HepG2 (cell line): ENCODE results near the gene BAHCC1. TPM values are rescaled to one million over a fixed set of nuclear protein-coding genes. Genes with fewer than 3 reads are reported as not detected.

ENCODE experiments used
- ATAC-seq: fragments of 200-7000 bp; cut with Tn5 transposase; 3 replicates; pipeline ENCODE4 v1.9.1; 2020; ENCODE audit warnings: mild to moderate bottlenecking, moderate library complexity
- BruUV-seq: library from RNA; stranded (reverse); fragments of 400-500 nt; replicated peaks from 2 replicates; lab custom pipeline; 2021; lab: Mats Ljungman, UMichigan
- CTCF ChIA-PET: fragments of 300-600 bp; formaldehyde crosslinking; extraction: SDS; loops from one replicate; lab custom pipeline; 2021; ENCODE audit warnings: low total read pairs, inconsistent platforms, low intra/inter-chr PET ratio; lab: Yijun Ruan, JAX
- POLR2A ChIA-PET: fragments of 350-600 bp; sonication (Branson Sonifier 250); formaldehyde crosslinking; loops from one replicate; lab custom pipeline; 2020; ENCODE audit warnings: antibody characterized with exemption, inconsistent platforms; lab: Yijun Ruan, JAX
- DNase-seq: peaks from one replicate; pipeline ENCODE4 v3.0.0-alpha.2; 2015; ENCODE audit warnings: low spot score
- FAIRE-seq: peaks from 3 replicates; lab custom pipeline; 2011; peaks lifted over from hg19 to GRCh38; lab: Jason Lieb, UNC
- H2AFZ ChIP-seq: one replicate; pipeline ENCODE4 v1.6.1; 2011; ENCODE audit warnings: low read length, inconsistent platforms
- H3K27ac ChIP-seq: fragments of 300-600 bp; 3 replicates; pipeline ENCODE4 v1.8.0; 2011; ENCODE audit warnings: mixed run types, mild to moderate bottlenecking, mixed read lengths, low read length, inconsistent platforms; ENCODE audit not compliant: insufficient read depth; ENCODE audit errors: extremely low read length
- H3K27me3 ChIP-seq, 2 experiments: fragments of 200-600 bp in 1 of 2; 2 replicates in 1 of 2; 3 replicates in 1 of 2; pipeline versions ENCODE4 v1.6.0 to v1.8.0; 2011; ENCODE audit warnings: low read length in 2 of 2, mild to moderate bottlenecking in 2 of 2, moderate library complexity in 2 of 2, inconsistent platforms in 1 of 2; ENCODE audit not compliant: insufficient read depth in 2 of 2, control insufficient read depth in 1 of 2
- H3K36me3 ChIP-seq, 2 experiments: fragments of 200-600 bp in 1 of 2; replicated peaks in 1 of 2; 2 replicates in 1 of 2; 3 replicates in 1 of 2; pipeline versions ENCODE4 v1.5.1 to v1.8.0; 2011; ENCODE audit warnings: low read length in 2 of 2, inconsistent platforms in 1 of 2; ENCODE audit not compliant: insufficient read depth in 2 of 2, control insufficient read depth in 1 of 2
- H3K4me1 ChIP-seq: 2 replicates; pipeline ENCODE4 v1.5.1; 2012; ENCODE audit warnings: low read length, inconsistent platforms; ENCODE audit not compliant: insufficient read depth
- H3K4me2 ChIP-seq: 2 replicates; pipeline ENCODE4 v1.6.0; 2011; ENCODE audit warnings: low read depth, low read length, inconsistent platforms
- H3K4me3 ChIP-seq, 3 experiments: fragments of 200-600 bp in 1 of 3; sonication (generic), shearing (Covaris generic) in 1 of 3; replicated peaks in 1 of 3; 2 replicates each; pipeline ENCODE4 v1.5.1; 2011 to 2016; ENCODE audit warnings: low read length in 3 of 3, inconsistent platforms in 2 of 3, low read depth in 2 of 3, mild to moderate bottlenecking in 2 of 3, control low read depth in 1 of 3, mixed read lengths in 1 of 3; ENCODE audit not compliant: insufficient read depth in 1 of 3
- H3K79me2 ChIP-seq: one replicate; pipeline ENCODE4 v1.6.1; 2011; ENCODE audit warnings: low read length, inconsistent platforms; ENCODE audit not compliant: insufficient read depth
- H3K9ac ChIP-seq: 2 replicates; pipeline ENCODE4 v1.6.0; 2011; ENCODE audit warnings: mild to moderate bottlenecking, low read depth, low read length, inconsistent platforms; ENCODE audit not compliant: insufficient read depth
- H3K9me3 ChIP-seq: 2 replicates; pipeline ENCODE4 v1.5.1; 2012; ENCODE audit warnings: mild to moderate bottlenecking, low read length
- H4K20me1 ChIP-seq: 2 replicates; pipeline ENCODE4 v1.6.0; 2011; ENCODE audit warnings: inconsistent platforms, mild to moderate bottlenecking, low read length, moderate library complexity; ENCODE audit not compliant: insufficient read depth
- ARNTL ChIP-seq: sonication (generic); formaldehyde crosslinking; IDR thresholded peaks from 2 replicates; pipeline ENCODE4 v1.4.0; 2020; ENCODE audit warnings: mild to moderate bottlenecking, missing genetic modification reagents
- GPN1 ChIP-seq: sonication (generic); formaldehyde crosslinking; IDR thresholded peaks from 2 replicates; pipeline ENCODE4 v1.5.1; 2020; ENCODE audit warnings: missing genetic modification reagents, borderline replicate concordance
- IRF2 ChIP-seq: IDR thresholded peaks from 2 replicates; pipeline ENCODE4 v1.6.1; 2018; ENCODE audit warnings: missing genetic modification reagents, missing compliant biosample characterization
- PRPF4 ChIP-seq: fragments of 200-400 bp; formaldehyde crosslinking; IDR thresholded peaks from 2 replicates; pipeline ENCODE4 v1.6.1; 2016; ENCODE audit warnings: low read length, low read depth; ENCODE audit not compliant: poor library complexity, severe bottlenecking
- TP53 ChIP-seq: sonication (generic); formaldehyde crosslinking; conservative IDR thresholded peaks from 2 replicates; pipeline ENCODE4 v1.4.0; 2020; ENCODE audit warnings: missing genetic modification reagents
- ZNF121 ChIP-seq: sonication (generic); formaldehyde crosslinking; IDR thresholded peaks from 2 replicates; pipeline ENCODE4 v1.5.0; 2020; ENCODE audit warnings: mild to moderate bottlenecking, missing genetic modification reagents
- WGBS: methylation state at CpG from one replicate; pipeline ENCODE4 v1.1.6; 2017; ENCODE audit warnings: low lambda C conversion rate; 5-methylcytosine and 5-hydroxymethylcytosine counted together
- in situ Hi-C: cut with HindIII; loops from 2 replicates; pipeline ENCODE4 v1.10.0; 2017; ENCODE audit warnings: low pct_unique_long_range_greater_than_20kb; ENCODE audit not compliant: extremely low pct_ligation_motif_present
- intact Hi-C: fragments of 100-400 bp; cut with micrococcal nuclease; formaldehyde crosslinking; loops from one replicate; pipeline ENCODE4 v1.10.0; 2022; ENCODE audit not compliant: unreplicated experiment
- polyA plus RNA-seq, 8 experiments: library from polyadenylated mRNA; depleted of rRNA in 3 of 8; stranded (reverse) in 7 of 8; unstranded in 1 of 8; fragments of >200 nt; fragmentation: Illumina TruSeq in 4 of 8; extraction: Trizol in 4 of 8; gene quantifications; 2 replicates each; pipeline versions ENCODE4 v1.2.1 to v1.2.3, GENCODE V29; 2011 to 2016; ENCODE audit warnings: low read depth in 4 of 8, missing spikeins in 1 of 8, mixed read lengths in 1 of 8; ENCODE audit not compliant: insufficient read depth in 1 of 8
- total RNA-seq, 5 experiments: library from RNA; depleted of rRNA; stranded (reverse); fragments of >200 nt; fragmentation: Illumina TruSeq; extraction: Trizol; gene quantifications; 2 replicates each; pipeline ENCODE4 v1.2.3, GENCODE V29; 2016; ENCODE audit warnings: low read depth in 1 of 5
- TF ChIP-seq, protein P1 (sequence below): sonication (generic); formaldehyde crosslinking; IDR thresholded peaks from 2 replicates; pipeline ENCODE4 v1.4.0; 2020; ENCODE audit warnings: missing genetic modification reagents, borderline replicate concordance
- TF ChIP-seq, protein P2 (sequence below): sonication (generic); formaldehyde crosslinking; IDR thresholded peaks from 2 replicates; pipeline ENCODE4 v1.4.0; 2020; ENCODE audit warnings: mild to moderate bottlenecking, missing genetic modification reagents
- TF ChIP-seq, protein P3 (sequence below): fragments of 450-650 bp; IDR thresholded peaks from 2 replicates; pipeline ENCODE4 v1.6.1; 2017
- TF ChIP-seq, protein P4 (sequence below): sonication (generic); formaldehyde crosslinking; IDR thresholded peaks from 2 replicates; pipeline ENCODE4 v1.8.1; 2022; ENCODE audit warnings: low read depth, mild to moderate bottlenecking, missing genetic modification reagents
- TF ChIP-seq, protein P5 (sequence below): IDR thresholded peaks from 2 replicates; pipeline ENCODE4 v1.6.1; 2016; ENCODE audit warnings: missing compliant biosample characterization, missing genetic modification reagents, borderline replicate concordance

Gene BAHCC1
- total and polyA plus RNA-seq, 2 of the 13 experiments (the other 11 are each of a cell fraction or from before 2014, with no cell fraction given): 1.4 to 1.7 TPM

DNA sequence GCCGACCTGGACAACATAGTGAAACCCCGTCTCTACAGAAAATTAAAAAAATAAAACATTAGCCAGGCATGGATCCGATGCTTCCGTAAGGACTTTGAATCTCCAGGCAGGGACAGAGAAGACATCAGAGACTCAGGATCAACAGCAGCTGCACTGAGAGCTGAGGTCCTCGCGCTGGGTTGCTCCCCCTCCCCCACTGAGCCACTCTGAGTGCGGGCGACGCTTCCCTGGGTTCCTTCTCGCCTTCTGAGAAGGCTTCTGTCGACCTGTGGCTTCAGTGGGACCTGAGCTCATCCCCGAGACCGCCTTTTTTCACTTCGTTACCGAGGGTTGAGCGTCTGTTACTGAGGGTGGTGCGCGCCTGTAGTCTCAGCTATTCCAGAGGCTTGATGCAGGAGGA, 96.9 kb downstream of the BAHCC1 start:
- H3K9ac ChIP-seq: peak overlapping the region; percentile 28
- no peak overlapping the region for H2AFZ ChIP-seq
- no peaks in the 10 kb centered on the region for H3K79me2 ChIP-seq
- BruUV-seq: no TSS peak
- no peak overlapping the region for H3K27ac ChIP-seq
- no peaks in the 10 kb centered on the region for H3K36me3 ChIP-seq
- peak overlapping the region in 1 of 3 experiments; percentile 46; a peak in 1 of 6 replicates for H3K4me3 ChIP-seq
- intact Hi-C loops (no loop called here), in situ Hi-C loops (no loop called here)
- CTCF ChIA-PET: no interaction called here
- DNase-seq (no peak), FAIRE-seq (no peak), ATAC-seq (no peak)
- H3K4me1 ChIP-seq: peaks cover 72% of the 10 kb centered on the region
- H3K4me2 ChIP-seq: peak overlapping the region; percentile 71
- WGBS: 16% methylated on average over 18 of the region's 18 CpGs
- H4K20me1 ChIP-seq: no peaks in the 10 kb centered on the region
- no peaks in the 10 kb centered on the region for H3K9me3 ChIP-seq
- peaks cover 1 to 29% of the 10 kb centered on the region in 2 experiments for H3K27me3 ChIP-seq
- POLR2A ChIA-PET: interaction anchor here (1.0 to 2.0 kb wide), 7 partner anchors 9 to 95 kb away, joined by 3 to 13 read pairs (median 3); partner anchors contain the start of genes ACTG1 and FAAP100
- TF ChIP-seq, protein P1, sequence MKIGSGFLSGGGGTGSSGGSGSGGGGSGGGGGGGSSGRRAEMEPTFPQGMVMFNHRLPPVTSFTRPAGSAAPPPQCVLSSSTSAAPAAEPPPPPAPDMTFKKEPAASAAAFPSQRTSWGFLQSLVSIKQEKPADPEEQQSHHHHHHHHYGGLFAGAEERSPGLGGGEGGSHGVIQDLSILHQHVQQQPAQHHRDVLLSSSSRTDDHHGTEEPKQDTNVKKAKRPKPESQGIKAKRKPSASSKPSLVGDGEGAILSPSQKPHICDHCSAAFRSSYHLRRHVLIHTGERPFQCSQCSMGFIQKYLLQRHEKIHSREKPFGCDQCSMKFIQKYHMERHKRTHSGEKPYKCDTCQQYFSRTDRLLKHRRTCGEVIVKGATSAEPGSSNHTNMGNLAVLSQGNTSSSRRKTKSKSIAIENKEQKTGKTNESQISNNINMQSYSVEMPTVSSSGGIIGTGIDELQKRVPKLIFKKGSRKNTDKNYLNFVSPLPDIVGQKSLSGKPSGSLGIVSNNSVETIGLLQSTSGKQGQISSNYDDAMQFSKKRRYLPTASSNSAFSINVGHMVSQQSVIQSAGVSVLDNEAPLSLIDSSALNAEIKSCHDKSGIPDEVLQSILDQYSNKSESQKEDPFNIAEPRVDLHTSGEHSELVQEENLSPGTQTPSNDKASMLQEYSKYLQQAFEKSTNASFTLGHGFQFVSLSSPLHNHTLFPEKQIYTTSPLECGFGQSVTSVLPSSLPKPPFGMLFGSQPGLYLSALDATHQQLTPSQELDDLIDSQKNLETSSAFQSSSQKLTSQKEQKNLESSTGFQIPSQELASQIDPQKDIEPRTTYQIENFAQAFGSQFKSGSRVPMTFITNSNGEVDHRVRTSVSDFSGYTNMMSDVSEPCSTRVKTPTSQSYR (CRISPR knock-in tag): peak; percentile 75; the same call in 1 of the 2 replicates
- TF ChIP-seq, protein P2, sequence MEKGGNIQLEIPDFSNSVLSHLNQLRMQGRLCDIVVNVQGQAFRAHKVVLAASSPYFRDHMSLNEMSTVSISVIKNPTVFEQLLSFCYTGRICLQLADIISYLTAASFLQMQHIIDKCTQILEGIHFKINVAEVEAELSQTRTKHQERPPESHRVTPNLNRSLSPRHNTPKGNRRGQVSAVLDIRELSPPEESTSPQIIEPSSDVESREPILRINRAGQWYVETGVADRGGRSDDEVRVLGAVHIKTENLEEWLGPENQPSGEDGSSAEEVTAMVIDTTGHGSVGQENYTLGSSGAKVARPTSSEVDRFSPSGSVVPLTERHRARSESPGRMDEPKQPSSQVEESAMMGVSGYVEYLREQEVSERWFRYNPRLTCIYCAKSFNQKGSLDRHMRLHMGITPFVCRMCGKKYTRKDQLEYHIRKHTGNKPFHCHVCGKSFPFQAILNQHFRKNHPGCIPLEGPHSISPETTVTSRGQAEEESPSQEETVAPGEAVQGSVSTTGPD (CRISPR knock-in tag): no peak
- TF ChIP-seq, protein P3, sequence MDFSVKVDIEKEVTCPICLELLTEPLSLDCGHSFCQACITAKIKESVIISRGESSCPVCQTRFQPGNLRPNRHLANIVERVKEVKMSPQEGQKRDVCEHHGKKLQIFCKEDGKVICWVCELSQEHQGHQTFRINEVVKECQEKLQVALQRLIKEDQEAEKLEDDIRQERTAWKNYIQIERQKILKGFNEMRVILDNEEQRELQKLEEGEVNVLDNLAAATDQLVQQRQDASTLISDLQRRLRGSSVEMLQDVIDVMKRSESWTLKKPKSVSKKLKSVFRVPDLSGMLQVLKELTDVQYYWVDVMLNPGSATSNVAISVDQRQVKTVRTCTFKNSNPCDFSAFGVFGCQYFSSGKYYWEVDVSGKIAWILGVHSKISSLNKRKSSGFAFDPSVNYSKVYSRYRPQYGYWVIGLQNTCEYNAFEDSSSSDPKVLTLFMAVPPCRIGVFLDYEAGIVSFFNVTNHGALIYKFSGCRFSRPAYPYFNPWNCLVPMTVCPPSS: no peak
- TF ChIP-seq ZNF121 (peak; percentile 67), TP53 (CRISPR knock-in tag) (no peak), GPN1 (CRISPR knock-in tag) (no peak), PRPF4 (peak; percentile 23), IRF2 (CRISPR knock-in tag) (0 out of 2 replicates have a peak, but pooled peaks have one; percentile 40), ARNTL (no peak)
- TF ChIP-seq, protein P4, sequence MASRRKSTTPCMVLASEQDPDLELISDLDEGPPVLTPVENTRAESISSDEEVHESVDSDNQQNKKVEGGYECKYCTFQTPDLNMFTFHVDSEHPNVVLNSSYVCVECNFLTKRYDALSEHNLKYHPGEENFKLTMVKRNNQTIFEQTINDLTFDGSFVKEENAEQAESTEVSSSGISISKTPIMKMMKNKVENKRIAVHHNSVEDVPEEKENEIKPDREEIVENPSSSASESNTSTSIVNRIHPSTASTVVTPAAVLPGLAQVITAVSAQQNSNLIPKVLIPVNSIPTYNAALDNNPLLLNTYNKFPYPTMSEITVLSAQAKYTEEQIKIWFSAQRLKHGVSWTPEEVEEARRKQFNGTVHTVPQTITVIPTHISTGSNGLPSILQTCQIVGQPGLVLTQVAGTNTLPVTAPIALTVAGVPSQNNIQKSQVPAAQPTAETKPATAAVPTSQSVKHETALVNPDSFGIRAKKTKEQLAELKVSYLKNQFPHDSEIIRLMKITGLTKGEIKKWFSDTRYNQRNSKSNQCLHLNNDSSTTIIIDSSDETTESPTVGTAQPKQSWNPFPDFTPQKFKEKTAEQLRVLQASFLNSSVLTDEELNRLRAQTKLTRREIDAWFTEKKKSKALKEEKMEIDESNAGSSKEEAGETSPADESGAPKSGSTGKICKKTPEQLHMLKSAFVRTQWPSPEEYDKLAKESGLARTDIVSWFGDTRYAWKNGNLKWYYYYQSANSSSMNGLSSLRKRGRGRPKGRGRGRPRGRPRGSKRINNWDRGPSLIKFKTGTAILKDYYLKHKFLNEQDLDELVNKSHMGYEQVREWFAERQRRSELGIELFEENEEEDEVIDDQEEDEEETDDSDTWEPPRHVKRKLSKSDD (CRISPR knock-in tag): no peak
- TF ChIP-seq, protein P5, sequence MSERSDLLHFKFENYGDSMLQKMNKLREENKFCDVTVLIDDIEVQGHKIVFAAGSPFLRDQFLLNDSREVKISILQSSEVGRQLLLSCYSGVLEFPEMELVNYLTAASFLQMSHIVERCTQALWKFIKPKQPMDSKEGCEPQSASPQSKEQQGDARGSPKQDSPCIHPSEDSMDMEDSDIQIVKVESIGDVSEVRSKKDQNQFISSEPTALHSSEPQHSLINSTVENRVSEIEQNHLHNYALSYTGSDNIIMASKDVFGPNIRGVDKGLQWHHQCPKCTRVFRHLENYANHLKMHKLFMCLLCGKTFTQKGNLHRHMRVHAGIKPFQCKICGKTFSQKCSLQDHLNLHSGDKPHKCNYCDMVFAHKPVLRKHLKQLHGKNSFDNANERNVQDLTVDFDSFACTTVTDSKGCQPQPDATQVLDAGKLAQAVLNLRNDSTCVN (CRISPR knock-in tag): 0 out of 2 replicates have a peak, but pooled peaks have one; percentile 22
